HL-60 (cell line): Measurements from ENCODE around the gene CACFD1.

ENCODE experiments used
- DNase-seq, 2 experiments: peaks; one replicate each; pipeline ENCODE4 v3.0.0-alpha.2; 2010 to 2020; ENCODE audit warnings: low read depth in 1 of 2, low spot score in 1 of 2
- H3K27ac ChIP-seq: fragments of 250-450 bp; sonication (Bioruptor Pico); replicated peaks from 2 replicates; pipeline ENCODE4 v1.5.1; 2020; ENCODE audit warnings: mild to moderate bottlenecking, moderate library complexity
- H3K27me3 ChIP-seq: fragments of 250-450 bp; sonication (Bioruptor Pico); 2 replicates; pipeline ENCODE4 v1.5.1; 2021; ENCODE audit warnings: mild to moderate bottlenecking, moderate library complexity; ENCODE audit not compliant: insufficient read depth, poor library complexity, severe bottlenecking
- H3K4me3 ChIP-seq: replicated peaks from 2 replicates; pipeline ENCODE4 v1.5.1; 2011; ENCODE audit warnings: mild to moderate bottlenecking, control low read depth, low read length; ENCODE audit not compliant: insufficient read depth
- GABPA ChIP-seq: IDR thresholded peaks from 2 replicates; pipeline ENCODE4 v1.6.1; 2012; ENCODE audit warnings: low read depth
- POLR2AphosphoS5 ChIP-seq: IDR thresholded peaks from 2 replicates; pipeline ENCODE4 v1.6.1; 2012; ENCODE audit warnings: low read depth
- SPI1 ChIP-seq: IDR thresholded peaks from 2 replicates; pipeline ENCODE4 v1.6.1; 2012; ENCODE audit warnings: low read depth, mild to moderate bottlenecking, borderline replicate concordance
- TF ChIP-seq, protein P1 (sequence below): IDR thresholded peaks from 2 replicates; pipeline ENCODE4 v1.6.1; 2012; ENCODE audit warnings: low read depth; ENCODE audit not compliant: insufficient replicate concordance
- TF ChIP-seq, protein P2 (sequence below): IDR thresholded peaks from one replicate; pipeline ENCODE4 v1.5.1; 2011; ENCODE audit warnings: low read length, control low read depth, inconsistent platforms; ENCODE audit not compliant: insufficient read depth

Gene CACFD1

DNA sequence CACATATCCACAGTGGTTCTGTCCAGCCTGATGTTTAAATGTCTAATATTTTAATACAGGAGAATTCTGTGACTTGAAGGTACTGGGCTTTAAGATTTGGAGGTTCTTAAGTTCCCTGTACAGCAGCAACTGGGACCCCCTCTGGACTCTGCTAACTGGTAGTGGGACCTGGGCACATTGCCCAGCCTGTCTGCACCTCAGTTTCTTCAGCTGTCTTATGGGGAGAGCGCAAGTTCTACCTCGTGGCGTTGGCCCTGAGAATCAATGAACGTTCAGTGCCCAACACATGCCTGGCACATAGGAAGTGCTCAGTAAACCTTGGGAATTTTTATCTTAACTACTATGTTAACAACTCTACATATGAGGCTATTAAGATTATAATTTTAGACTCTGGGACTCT is 17.7 kb downstream of the CACFD1 start:
- H3K27ac ChIP-seq = no peak overlapping the region
- H3K4me3 ChIP-seq = peak overlapping the region; percentile 63; the same call in 1 of the 2 replicates

DNA sequence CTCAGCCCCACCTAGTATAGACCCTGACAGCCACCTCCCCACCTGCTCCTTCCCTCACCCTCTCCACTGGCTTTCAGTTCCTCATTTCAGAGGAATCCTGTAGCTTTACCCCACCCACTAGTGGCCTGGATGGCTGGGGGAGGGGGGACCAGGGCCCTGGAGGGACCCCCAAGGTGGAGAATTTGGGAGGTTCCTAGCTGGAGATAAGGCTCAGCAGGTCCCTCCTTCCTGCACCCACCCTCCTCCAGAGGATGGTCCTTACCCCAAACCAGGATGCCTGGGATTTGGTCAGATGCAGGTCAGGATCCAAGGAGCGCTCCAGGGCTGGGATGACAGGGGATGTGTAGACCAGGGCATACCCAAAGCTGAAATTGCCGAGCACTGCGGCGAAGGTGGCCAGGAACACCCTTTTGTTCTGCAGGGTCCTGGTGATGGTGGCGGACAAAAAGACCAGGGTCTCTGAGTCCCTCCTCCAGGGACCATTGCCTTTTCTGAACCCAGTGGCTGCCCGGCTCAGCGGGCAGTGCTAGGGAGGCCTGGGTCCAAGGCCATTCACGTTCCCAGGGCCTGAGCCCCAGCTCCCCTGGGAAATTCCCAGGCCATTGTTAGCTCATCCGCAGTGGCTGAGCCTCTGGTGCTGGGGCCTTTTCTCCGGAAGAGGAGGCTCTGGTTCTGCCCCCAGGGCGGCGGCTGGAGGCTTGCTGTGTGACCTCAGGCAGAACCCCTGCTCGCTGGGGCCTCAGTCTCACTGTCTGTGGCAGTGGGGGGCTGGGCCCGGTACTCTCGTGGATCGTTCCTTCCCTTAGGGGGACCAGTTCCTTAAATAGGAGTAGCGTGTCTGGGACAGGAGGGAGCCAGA is 18.4 kb downstream of the CACFD1 start:
- Histone ChIP-seq H3K27me3 (peaks cover 12% of the 10 kb centered on the region), H3K27ac (no peak overlapping the region), H3K4me3 (peak overlapping the region; percentile 63)
- no peak for DNase-seq
- TF ChIP-seq GABPA (no peak), SPI1 (peak; percentile 84)
- TF ChIP-seq, protein P1, sequence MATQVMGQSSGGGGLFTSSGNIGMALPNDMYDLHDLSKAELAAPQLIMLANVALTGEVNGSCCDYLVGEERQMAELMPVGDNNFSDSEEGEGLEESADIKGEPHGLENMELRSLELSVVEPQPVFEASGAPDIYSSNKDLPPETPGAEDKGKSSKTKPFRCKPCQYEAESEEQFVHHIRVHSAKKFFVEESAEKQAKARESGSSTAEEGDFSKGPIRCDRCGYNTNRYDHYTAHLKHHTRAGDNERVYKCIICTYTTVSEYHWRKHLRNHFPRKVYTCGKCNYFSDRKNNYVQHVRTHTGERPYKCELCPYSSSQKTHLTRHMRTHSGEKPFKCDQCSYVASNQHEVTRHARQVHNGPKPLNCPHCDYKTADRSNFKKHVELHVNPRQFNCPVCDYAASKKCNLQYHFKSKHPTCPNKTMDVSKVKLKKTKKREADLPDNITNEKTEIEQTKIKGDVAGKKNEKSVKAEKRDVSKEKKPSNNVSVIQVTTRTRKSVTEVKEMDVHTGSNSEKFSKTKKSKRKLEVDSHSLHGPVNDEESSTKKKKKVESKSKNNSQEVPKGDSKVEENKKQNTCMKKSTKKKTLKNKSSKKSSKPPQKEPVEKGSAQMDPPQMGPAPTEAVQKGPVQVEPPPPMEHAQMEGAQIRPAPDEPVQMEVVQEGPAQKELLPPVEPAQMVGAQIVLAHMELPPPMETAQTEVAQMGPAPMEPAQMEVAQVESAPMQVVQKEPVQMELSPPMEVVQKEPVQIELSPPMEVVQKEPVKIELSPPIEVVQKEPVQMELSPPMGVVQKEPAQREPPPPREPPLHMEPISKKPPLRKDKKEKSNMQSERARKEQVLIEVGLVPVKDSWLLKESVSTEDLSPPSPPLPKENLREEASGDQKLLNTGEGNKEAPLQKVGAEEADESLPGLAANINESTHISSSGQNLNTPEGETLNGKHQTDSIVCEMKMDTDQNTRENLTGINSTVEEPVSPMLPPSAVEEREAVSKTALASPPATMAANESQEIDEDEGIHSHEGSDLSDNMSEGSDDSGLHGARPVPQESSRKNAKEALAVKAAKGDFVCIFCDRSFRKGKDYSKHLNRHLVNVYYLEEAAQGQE = no peak

More for the DNA sequence above, 17.7 kb downstream of the CACFD1 start:
- TF ChIP-seq SPI1 (no peak), GABPA (no peak), POLR2AphosphoS5 (no peak)
- TF ChIP-seq, protein P1 = no peak
- TF ChIP-seq, protein P2, sequence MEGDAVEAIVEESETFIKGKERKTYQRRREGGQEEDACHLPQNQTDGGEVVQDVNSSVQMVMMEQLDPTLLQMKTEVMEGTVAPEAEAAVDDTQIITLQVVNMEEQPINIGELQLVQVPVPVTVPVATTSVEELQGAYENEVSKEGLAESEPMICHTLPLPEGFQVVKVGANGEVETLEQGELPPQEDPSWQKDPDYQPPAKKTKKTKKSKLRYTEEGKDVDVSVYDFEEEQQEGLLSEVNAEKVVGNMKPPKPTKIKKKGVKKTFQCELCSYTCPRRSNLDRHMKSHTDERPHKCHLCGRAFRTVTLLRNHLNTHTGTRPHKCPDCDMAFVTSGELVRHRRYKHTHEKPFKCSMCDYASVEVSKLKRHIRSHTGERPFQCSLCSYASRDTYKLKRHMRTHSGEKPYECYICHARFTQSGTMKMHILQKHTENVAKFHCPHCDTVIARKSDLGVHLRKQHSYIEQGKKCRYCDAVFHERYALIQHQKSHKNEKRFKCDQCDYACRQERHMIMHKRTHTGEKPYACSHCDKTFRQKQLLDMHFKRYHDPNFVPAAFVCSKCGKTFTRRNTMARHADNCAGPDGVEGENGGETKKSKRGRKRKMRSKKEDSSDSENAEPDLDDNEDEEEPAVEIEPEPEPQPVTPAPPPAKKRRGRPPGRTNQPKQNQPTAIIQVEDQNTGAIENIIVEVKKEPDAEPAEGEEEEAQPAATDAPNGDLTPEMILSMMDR = no peak
- H3K27me3 ChIP-seq = peaks cover 12% of the 10 kb centered on the region
- DNase-seq = no peak

DNA sequence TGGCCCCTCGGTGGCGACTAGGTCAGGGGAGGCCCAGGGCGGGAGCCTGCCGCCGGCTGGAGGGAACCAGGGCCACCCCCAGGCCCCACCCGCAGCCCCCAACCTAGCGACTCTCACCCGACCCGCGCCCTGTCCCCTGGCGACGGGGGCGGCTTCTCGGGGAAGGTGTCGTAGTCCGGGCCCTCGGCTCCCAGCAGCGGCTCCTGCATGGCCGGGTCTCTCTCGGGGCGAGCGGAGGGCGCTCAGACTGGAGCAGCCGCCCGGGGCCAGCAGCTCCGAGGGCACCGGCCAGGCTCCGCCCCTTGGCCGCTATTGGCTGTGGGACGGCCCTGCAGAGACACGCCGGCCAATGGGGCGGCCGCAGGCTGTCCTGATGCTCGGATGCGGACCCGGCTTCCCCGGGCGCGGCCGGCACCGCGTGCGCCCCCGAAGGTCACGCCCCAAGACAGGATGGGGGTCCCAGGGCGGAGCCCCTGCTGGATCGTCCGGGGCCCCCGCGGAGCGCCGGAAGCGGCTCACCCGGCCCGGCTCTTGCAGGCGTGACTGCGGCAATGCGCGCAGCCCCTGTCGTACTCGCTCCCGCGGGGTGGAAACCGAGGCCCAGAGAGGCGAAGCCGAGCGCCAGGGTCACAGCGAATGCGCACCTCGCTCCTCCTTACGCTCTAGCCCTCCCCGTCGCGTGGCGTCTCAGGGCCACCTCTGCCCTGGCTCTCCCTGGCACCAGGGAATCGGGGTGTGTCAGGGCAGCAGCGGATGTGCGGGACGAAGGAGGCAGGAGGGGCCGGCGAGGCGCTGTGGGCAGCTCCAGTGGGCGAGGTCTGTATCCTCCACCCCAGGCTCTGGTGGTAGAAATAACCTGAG is 19.3 kb downstream of the CACFD1 start, which contains the start of gene SLC2A6:
Gene SLC2A6, minus strand, starts transcription at position 249 of the 861 bp plus-strand sequence. Its CDS starts 40 bp downstream, at position 209.
- TF ChIP-seq GABPA (no peak), SPI1 (no peak), POLR2AphosphoS5 (no peak)
- TF ChIP-seq, protein P2 = no peak
- TF ChIP-seq, protein P1 = no peak
- Histone ChIP-seq H3K27me3 (peaks cover 12% of the 10 kb centered on the region), H3K27ac (no peak within 1 kb of the TSS), H3K4me3 (peak within 1 kb of the TSS; percentile 63)
- DNase-seq = peak; percentile 32 to 66
